Thymus (tissue), 11 donors: ENCODE results near the gene STMN1. TPM values are rescaled to one million over a fixed set of nuclear protein-coding genes. Genes with fewer than 3 reads are reported as not detected.

Experiments used
- DNase-seq, 9 donors: peaks; one replicate each; pipeline ENCODE4 v3.0.0-alpha.2; 2013; ENCODE audit warnings: low spot score in 9 of 9, low read depth in 6 of 9, missing footprints in 1 of 9
- H3K27ac ChIP-seq, 2 donors: one replicate each; pipeline ENCODE4 v1.5.1; 2013; ENCODE audit warnings: control low read depth in 1 of 2, low read depth in 1 of 2, low read length in 1 of 2, mild to moderate bottlenecking in 1 of 2, moderate library complexity in 1 of 2
- H3K27me3 ChIP-seq, 2 donors: one replicate each; pipeline ENCODE4 v1.5.1; 2013; ENCODE audit warnings: low read length in 1 of 2; ENCODE audit not compliant: control insufficient read depth in 2 of 2, insufficient read depth in 1 of 2
- H3K36me3 ChIP-seq, 2 donors: one replicate each; pipeline ENCODE4 v1.5.1; 2013; ENCODE audit warnings: low read length in 1 of 2, mild to moderate bottlenecking in 1 of 2, moderate library complexity in 1 of 2; ENCODE audit not compliant: control insufficient read depth in 2 of 2, insufficient read depth in 2 of 2
- H3K4me1 ChIP-seq, 2 donors: one replicate each; pipeline ENCODE4 v1.5.1; 2013; ENCODE audit warnings: low read length in 2 of 2; ENCODE audit not compliant: control insufficient read depth in 2 of 2, insufficient read depth in 2 of 2
- H3K4me3 ChIP-seq, 2 donors: one replicate each; pipeline ENCODE4 v1.5.1; 2013; ENCODE audit warnings: low read length in 2 of 2, control low read depth in 1 of 2, mild to moderate bottlenecking in 1 of 2
- H3K9me3 ChIP-seq, 2 donors: one replicate each; pipeline ENCODE4 v1.5.1; 2013; ENCODE audit warnings: low read length in 1 of 2, mild to moderate bottlenecking in 1 of 2; ENCODE audit not compliant: control insufficient read depth in 2 of 2, insufficient read depth in 1 of 2
- WGBS: extraction: QIAGEN DNeasy Blood & Tissue Kit; methylation state at CpG from one replicate; pipeline ENCODE4 v1.1.7; 2013; 5-methylcytosine and 5-hydroxymethylcytosine counted together
- polyA plus RNA-seq: library from polyadenylated mRNA; stranded (reverse); fragments of 200-250 nt; gene quantifications from one replicate; pipeline ENCODE4 v1.2.3, GENCODE V29; 2013
- total RNA-seq: library from RNA; stranded (reverse); fragments of 120-200 nt; gene quantifications from one replicate; pipeline ENCODE4 v1.2.4, GENCODE V29; 2013
- donor health status: healthy.

Gene STMN1
- total and polyA plus RNA-seq, 2 donors: 472 to 1,468 TPM

DNA sequence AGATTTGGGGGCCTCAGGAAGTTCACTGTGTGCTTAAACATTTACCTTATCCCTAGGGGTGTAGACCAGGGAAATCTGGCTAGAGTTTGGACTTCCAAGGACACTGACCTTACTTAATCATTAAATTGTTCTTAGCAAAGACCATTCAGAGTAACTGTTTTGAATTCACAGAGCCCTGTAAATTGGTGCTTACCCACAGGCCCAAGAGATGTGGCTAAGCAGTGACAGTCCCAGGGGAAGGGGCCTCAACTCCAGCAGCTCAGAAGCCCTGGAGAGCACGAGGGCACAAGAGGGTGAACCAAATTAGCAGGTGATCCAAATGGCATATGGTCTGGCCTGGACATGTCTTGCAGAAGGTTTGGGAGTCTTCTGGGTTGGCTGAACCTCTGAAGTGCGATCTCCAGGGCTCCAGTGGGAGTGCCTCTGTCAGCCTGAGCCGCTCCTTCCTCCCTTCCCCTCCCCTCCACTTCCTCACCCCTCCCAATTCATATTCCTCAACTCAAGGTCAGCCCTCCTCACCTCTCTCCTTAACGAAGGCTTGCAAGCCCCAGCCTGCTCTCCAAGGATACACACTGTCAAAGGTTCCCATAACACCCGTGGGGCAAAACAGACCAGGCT, 35.0 kb downstream of the STMN1 start:
- no peak overlapping the region for H3K27ac ChIP-seq

DNA sequence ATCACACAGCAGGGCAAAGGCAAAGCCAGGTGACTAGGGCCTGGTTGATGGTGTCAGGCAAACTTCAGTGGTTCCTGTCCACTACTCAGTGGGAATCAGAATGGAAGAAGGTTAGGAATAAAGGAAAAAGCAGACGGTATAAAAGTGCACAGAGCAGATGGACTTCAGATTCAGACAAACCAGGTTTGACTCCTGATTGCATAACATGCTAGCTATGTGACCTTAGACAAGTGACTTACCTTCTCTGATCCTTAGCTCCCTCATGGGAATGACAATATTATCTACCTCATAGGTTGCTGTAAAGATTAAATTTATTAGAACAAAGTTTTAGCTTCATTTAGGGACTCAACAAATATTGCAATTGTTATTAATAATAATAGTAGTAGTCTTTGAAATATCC, 35.6 kb downstream of the STMN1 start:
- H3K36me3 ChIP-seq: no peaks in the 10 kb centered on the region
- H3K27ac ChIP-seq: no peak overlapping the region
- WGBS: 96% methylated on average over 1 of the region's 1 CpG
- peaks cover 0 to 10% of the 10 kb centered on the region in 2 donors for H3K9me3 ChIP-seq
- DNase-seq: no peak
- peaks cover 10 to 20% of the 10 kb centered on the region in 2 donors for H3K4me1 ChIP-seq
- no peak overlapping the region for H3K4me3 ChIP-seq
- peaks cover 5 to 16% of the 10 kb centered on the region in 2 donors for H3K27me3 ChIP-seq

More for the DNA sequence above, 35.0 kb downstream of the STMN1 start:
- Histone ChIP-seq H3K36me3 (no peaks in the 10 kb centered on the region), H3K9me3 (peaks cover 0 to 10% of the 10 kb centered on the region in 2 donors), H3K4me1 (peaks cover 11 to 26% of the 10 kb centered on the region in 2 donors), H3K4me3 (no peak overlapping the region), H3K27me3 (peaks cover 5 to 21% of the 10 kb centered on the region in 2 donors)
- DNase-seq: no peak
- WGBS: 77% methylated on average over 5 of the region's 5 CpGs

- Histone ChIP-seq H3K27ac (no peak overlapping the region), H3K9me3 (peaks cover 0 to 10% of the 10 kb centered on the region in 2 donors), H3K36me3 (no peaks in the 10 kb centered on the region), H3K4me1 (peaks cover 7 to 19% of the 10 kb centered on the region in 2 donors), H3K27me3 (peaks cover 5 to 10% of the 10 kb centered on the region in 2 donors), H3K4me3 (no peak overlapping the region)
- DNase-seq: no peak
- WGBS: 89% methylated on average over 6 of the region's 6 CpGs
Observed at GRCh38 chr1:25869909-25870606, 36.2 kb downstream of the STMN1 start.

DNA sequence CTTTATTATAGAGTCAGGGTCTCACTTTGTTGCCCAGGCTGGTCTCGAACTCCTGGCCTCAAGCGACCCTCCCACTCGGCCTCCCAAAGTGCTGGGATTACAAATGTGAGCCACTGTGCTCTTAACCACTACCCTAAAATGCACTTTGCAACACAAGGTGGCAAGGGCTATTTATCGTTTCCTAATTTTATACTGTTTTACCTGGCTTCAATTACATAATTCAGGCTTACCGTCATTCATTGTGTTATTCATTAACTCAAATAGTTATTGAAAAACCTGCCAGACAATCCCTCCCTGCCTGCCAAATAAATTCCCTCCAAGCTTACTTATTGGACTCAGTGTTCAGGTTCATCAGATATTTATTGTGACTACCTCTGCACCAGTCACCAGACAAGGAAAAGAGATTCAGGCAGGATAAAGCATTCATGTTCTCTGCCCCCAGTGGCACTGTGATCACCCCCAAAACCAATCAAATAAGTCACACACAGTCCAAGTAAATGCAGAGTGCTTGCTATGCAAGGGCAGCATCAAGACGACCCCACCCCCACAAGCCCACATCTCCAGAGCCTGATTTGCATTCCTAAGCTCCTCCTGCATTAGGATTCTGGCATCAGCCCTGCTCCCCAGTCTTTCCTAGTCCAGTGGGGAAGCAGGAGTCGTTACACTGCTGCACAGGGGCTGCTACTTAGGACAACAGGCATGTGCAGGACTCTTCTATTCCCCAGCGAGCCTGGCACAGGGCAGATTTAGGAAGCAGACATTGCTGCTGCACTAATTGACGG, 38.8 kb downstream of the STMN1 start:
- WGBS: 86% methylated on average over 9 of the region's 9 CpGs
- H3K36me3 ChIP-seq: peaks cover 0 to 9% of the 10 kb centered on the region in 2 donors

DNA sequence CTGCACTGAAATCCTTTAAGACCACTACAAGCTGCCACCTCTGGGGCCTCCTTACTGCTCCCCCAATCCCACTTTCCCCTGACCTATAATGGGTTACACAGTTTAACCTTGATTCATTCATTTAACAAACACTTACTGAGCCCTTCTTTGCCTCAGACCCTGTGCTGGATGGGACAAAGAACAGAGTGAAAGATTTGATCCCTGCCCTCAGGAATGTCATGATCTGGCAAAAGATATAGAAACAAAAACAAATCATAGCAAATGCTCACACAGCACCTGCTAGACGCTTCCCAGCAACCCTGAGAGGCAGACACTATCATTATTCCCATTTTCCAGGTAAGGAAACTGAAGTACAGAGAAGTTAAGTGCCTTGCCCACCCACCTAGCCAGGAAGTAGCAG, 39.9 kb downstream of the STMN1 start:
- WGBS: 98% methylated on average over 1 of the region's 1 CpG
- DNase-seq: no peak
- peaks cover 0 to 5% of the 10 kb centered on the region in 2 donors for H3K4me1 ChIP-seq
- no peaks in the 10 kb centered on the region for H3K9me3 ChIP-seq
- no peak overlapping the region for H3K27ac ChIP-seq
- no peaks in the 10 kb centered on the region for H3K27me3 ChIP-seq
- no peak overlapping the region for H3K4me3 ChIP-seq
- H3K36me3 ChIP-seq: peaks cover 0 to 9% of the 10 kb centered on the region in 2 donors

More for the DNA sequence above, 38.8 kb downstream of the STMN1 start:
- Histone ChIP-seq H3K4me1 (peaks cover 0 to 9% of the 10 kb centered on the region in 2 donors), H3K27me3 (no peaks in the 10 kb centered on the region), H3K9me3 (peaks cover 0 to 3% of the 10 kb centered on the region in 2 donors), H3K4me3 (no peak overlapping the region), H3K27ac (no peak overlapping the region)
- no peak for DNase-seq

DNA sequence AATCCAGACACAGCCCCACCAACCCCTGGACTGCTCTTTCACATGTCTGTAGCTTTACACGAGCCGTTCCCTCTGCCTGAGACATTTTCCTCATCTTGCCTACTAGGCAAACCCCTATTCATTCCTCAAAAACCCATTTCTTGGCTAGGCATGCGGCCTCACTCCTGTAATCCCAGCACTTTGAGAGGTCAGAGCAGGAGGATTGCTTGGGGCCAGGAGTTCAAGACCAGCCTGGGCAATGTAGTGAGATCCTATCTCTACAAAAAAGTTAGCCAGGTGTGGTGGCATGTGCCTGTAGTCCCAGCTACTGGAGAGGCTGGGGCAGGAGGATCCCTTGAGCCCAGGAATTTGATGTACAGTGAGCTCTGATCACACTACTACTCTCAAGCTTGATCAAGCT, 41.8 kb downstream of the STMN1 start:
- no peak for DNase-seq
- H3K4me1 ChIP-seq: peaks cover 0 to 16% of the 10 kb centered on the region in 2 donors
- H3K27me3 ChIP-seq: no peaks in the 10 kb centered on the region
- peaks cover 0 to 9% of the 10 kb centered on the region in 2 donors for H3K36me3 ChIP-seq
- no peak overlapping the region for H3K27ac ChIP-seq
- WGBS: 95% methylated on average over 3 of the region's 3 CpGs
- no peak overlapping the region for H3K4me3 ChIP-seq
- H3K9me3 ChIP-seq: peaks cover 0 to 9% of the 10 kb centered on the region in 2 donors

DNA sequence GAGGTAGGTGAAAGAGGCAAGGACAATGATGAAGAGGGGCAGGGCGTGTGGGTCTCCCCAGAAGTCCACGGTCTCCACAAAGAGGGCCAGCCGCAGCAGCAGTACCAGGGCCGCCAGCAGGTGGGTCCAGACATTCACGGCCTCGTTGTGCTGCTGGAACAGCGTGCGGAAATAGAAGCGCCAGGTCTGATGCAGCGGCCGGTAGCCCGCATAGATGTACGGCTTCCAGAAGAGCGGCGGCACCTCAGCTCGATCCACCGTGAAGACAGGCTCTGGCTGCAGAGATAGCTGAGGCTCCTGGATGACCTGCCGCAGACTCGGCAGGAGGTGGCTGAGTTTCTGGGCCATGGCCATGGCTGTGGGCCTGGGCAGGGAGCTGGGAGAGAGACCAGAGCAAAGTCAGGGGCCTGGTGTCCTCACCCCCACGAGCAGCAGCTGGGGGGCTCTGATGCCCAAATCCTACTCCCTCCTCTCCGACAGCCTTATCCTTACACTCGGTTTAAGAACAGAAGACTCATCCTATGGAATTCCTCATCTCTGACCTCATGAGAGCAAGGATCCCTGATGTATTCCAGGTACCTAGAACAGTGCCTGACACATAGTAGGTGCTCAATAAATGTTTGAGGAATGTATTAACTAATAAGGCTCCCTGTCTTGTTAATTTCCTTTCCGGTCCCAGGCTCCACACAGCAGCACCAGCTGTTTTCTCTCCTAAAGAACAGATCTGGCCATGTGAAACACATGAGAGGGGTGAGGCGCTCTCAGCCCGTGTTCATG, 42.5 kb downstream of the STMN1 start:
- DNase-seq: no peak
- Histone ChIP-seq H3K27me3 (no peaks in the 10 kb centered on the region), H3K27ac (no peak overlapping the region), H3K4me1 (peaks cover 5 to 21% of the 10 kb centered on the region in 2 donors), H3K36me3 (peaks cover 0 to 9% of the 10 kb centered on the region in 2 donors), H3K4me3 (no peak overlapping the region), H3K9me3 (peaks cover 0 to 10% of the 10 kb centered on the region in 2 donors)
- WGBS: 98% methylated on average over 25 of the region's 25 CpGs

DNA sequence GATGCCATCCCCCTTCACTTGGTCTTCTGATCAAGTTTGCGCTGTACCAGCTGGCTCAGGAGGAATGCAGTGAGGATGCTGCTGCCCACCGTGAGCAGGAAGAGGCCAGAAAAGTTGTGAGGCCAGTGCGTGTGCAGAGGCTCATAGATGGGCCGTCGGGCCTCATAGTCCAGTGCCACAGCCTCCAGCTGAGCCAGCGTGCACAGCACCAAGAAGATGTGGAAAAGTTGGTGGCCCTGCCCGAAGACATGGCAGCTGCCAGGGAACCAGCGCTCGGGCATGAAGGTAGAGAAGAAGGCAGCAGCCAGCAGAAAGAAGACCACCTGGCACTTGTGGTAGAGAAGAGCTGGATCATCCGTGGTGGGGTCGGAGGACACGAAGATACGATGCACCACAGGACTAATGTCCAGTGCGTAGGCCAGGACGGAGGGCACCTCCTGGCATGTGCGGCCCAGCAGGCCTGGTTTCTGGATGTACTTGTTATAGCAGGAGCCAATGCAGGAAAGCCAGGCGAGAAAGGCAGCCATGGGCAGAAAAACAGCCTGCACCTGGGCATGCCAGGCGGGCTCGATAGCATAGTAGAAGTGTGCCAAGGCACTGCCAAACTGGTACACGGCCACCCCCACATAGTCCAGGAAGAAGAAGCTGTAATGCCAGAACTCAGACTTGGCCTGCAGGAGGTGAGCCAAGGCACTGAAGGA, 43.3 kb downstream of the STMN1 start:
- Histone ChIP-seq H3K4me1 (peaks cover 7 to 24% of the 10 kb centered on the region in 2 donors), H3K9me3 (peaks cover 0 to 10% of the 10 kb centered on the region in 2 donors), H3K36me3 (peaks cover 0 to 9% of the 10 kb centered on the region in 2 donors), H3K4me3 (no peak overlapping the region), H3K27ac (no peak overlapping the region), H3K27me3 (no peaks in the 10 kb centered on the region)
- 96% methylated on average over 20 of the region's 20 CpGs for WGBS
- no peak for DNase-seq
